GM19468 (cell line): ENCODE results near the gene CNTN1.

Experiments
- ATAC-seq: cut with Tn5 transposase; IDR thresholded peaks from one replicate; pipeline ENCODE4 v1.9.1; 2021; ENCODE audit warnings: mild to moderate bottlenecking, moderate library complexity, moderate number of reproducible peaks; ENCODE audit not compliant: unreplicated experiment; ENCODE audit errors: extremely low read depth

CNTN1 gene

GRCh38 chr12:40760821-40761220 is 68.6 kb downstream of the CNTN1 start:
- ATAC-seq, result no peak

GRCh38 chr12:40762072-40762471 is 69.8 kb downstream of the CNTN1 start:
- no peak for ATAC-seq

GRCh38 chr12:40768125-40768864 is 76.1 kb downstream of the CNTN1 start:
- no peak for ATAC-seq

- no peak for ATAC-seq
Observed at GRCh38 chr12:40769846-40770245, 77.6 kb downstream of the CNTN1 start.

GRCh38 chr12:40770781-40771180 is 78.5 kb downstream of the CNTN1 start:
- no peak for ATAC-seq

- ATAC-seq, result no peak
Observed at GRCh38 chr12:40775661-40776060, 83.4 kb downstream of the CNTN1 start.

- ATAC-seq, result no peak
Observed at GRCh38 chr12:40784102-40784501, 91.9 kb downstream of the CNTN1 start.

- no peak for ATAC-seq
Observed at GRCh38 chr12:40788276-40788675, 96.0 kb downstream of the CNTN1 start.

- ATAC-seq, result no peak
Observed at GRCh38 chr12:40792792-40793386, 100.7 kb downstream of the CNTN1 start.

- no peak for ATAC-seq
Observed at GRCh38 chr12:40793471-40793870, 101.2 kb downstream of the CNTN1 start.

- ATAC-seq, result no peak
Observed at GRCh38 chr12:40794087-40794486, 101.8 kb downstream of the CNTN1 start.

- ATAC-seq, result no peak
Observed at GRCh38 chr12:40801082-40801481, 108.8 kb downstream of the CNTN1 start.

GRCh38 chr12:40801861-40802260 is 109.6 kb downstream of the CNTN1 start:
- ATAC-seq, result no peak

GRCh38 chr12:40802656-40803055 is 110.4 kb downstream of the CNTN1 start:
- ATAC-seq, result no peak

GRCh38 chr12:40819436-40820108 is 127.3 kb downstream of the CNTN1 start:
- ATAC-seq, result no peak

GRCh38 chr12:40820794-40821484 is 128.7 kb downstream of the CNTN1 start:
- no peak for ATAC-seq

- ATAC-seq, result no peak
Observed at GRCh38 chr12:40825156-40825555, 132.9 kb downstream of the CNTN1 start.

GRCh38 chr12:40827683-40828592 is 135.7 kb downstream of the CNTN1 start:
- ATAC-seq, result no peak

GRCh38 chr12:40828593-40828990 is 136.4 kb downstream of the CNTN1 start:
- no peak for ATAC-seq

GRCh38 chr12:40829738-40830144 is 137.5 kb downstream of the CNTN1 start:
- ATAC-seq, result no peak
